SIG-M5 treated with dmso at 0.1 percent for 504 hours (cell line): ENCODE results near the gene PRPF40B.

Experiments
- DNase-seq: peaks from one replicate; lab custom pipeline; 2025; ENCODE audit not compliant: unreplicated experiment; lab: John Stamatoyannopoulos, UW

PRPF40B gene

DNA sequence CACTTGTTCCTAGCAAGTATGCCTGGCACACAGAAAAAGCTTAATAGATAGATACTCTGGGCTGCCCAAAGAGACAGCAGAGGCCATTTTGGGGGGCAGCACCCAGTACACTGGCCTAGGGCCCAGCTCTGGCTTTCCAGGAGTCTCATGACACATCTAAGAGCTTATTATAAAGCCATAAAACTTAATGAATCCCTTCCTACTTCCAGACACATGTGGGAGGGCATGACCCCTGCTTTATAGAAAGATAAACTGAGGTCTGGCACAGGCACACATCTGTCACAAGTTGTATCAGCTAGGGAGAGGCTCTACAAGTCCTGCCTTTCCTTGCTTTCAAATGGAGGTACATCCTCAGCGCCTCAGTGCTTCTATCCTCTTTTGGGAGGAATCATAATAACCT lies 56.7 kb downstream of the PRPF40B start:
- DNase-seq: no peak

DNA sequence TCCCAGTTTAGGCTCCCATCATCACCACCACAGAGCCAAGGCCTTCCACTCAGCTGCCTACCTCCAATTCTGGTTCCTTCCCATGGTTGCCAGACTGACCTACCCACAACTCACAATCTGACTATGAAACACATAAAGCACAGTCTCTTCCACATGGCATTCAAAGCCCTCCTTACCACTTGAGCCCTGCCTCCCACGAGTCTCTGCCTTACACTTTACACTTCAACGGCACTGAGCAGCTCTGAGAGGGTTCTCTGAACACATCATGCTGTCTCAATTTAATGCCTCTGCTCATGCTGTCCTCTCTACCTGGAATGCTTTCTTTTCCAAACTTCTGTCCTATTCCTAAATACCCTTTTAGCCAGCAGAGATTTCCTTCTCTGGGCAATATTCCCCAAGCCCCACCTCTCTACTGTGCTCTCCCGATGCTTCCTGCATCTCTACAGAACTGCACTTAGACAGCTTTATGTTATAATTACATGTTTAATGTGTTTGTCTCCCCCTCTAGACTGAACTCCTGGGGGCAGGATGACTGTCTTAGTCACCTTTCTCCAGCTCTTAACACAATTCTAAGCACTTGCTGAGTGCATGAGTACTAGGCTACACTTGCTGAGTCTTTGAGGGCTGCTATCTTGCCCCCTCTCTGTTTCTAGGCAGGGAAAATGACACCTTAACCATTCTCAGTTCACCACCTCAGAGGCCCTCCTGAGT lies 60.4 kb downstream of the PRPF40B start:
- no peak for DNase-seq

DNA sequence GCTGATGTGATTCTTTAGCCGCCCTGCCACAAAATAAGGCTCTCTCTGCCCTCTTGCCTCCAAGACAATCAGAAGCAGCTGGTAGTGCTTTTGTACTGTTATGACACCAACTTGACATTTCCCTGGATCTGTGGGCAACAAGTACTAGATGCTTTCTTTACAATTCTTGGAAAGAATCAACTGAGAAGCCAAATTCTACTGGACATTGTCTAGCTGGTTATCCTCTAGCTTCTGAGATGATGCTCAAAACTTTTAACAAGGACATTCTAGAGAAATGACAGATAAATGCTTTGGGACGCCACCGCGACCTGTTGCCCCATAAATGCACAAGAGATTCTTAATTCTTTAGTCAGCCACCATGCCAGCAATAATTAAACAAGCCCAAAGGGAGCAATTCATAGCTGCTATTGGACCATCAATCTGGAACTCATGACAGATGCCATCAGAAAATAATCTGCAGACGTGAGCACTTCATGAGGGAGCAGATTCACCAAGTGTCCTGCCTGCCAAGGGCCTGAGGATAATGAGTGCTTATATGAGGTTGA lies 61.0 kb downstream of the PRPF40B start:
- no peak for DNase-seq

DNA sequence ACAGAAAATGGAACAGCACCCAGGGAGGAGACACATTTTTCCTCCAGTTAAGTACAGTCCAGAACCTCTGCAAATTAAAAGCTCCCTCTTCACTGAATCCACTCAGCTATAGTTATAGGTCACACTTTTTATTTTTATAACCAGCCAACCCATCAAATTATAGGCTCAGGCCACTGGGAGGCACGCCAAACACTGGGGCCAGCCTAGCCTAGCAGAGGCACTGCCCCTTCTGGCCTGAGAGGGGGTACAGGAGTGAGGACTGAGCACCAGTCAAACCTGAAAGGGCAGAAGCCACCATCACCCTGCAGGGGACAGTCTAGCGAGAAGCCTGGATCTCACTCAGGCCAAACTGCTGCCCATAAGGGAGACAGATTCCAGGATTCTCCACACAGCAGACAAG lies 64.6 kb downstream of the PRPF40B start:
- no peak for DNase-seq

DNA sequence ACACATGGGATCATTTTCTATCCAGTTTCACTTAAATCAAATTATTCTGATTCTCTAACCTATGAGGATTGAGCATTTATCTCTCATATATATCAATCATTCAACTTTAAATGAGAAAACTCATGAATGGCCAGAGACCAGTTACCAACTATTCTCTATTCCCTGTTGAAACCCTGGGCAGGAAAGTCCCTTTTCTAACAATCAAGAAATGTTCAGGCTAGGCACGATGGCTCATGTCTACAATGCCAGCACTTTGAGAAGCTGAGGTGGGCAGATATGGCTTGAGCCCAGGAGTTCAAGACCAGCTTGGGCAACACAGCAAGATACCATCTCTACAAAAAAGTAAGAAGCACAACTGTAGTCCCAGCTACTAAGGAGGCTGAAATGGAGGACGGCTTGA lies 65.9 kb downstream of the PRPF40B start:
- no peak for DNase-seq

DNA sequence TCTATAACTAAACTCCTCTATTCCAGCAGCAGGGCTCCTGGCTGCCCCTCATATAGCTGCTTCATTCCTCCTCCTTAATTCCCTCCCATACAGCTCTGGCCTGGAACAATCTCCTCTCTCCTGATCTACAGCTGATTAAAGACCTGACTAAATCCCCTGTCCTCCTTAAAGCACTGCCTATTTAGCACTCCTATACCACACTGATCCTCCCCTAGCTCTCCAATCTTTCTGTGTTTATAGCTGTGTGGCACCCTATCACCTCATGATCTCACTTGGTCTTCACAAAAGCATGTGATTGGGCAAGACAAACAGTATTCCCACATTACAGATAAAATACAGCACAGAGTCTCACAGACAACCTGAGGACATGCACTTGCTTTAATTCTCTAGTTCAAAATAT lies 66.4 kb downstream of the PRPF40B start:
- DNase-seq: no peak

DNA sequence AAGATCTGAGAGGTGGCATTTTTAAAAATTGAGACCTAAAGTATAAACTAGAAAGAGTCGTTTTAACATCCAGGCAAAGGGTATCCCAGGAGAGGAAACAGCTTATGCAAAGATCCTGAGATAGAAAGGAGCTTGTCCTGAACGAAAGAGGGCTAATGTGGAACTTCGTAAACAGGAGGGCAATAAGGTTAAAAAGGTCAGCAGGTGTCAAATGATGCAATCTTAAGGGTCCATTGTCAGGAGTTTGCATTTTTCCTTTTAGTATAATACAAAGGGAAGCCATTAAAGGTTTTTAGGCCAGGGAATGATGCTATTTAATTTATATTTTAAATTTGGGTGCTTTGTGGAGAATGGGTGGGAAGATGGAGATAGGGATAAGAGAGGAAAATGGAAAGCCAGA lies 69.5 kb downstream of the PRPF40B start:
- no peak for DNase-seq

DNA sequence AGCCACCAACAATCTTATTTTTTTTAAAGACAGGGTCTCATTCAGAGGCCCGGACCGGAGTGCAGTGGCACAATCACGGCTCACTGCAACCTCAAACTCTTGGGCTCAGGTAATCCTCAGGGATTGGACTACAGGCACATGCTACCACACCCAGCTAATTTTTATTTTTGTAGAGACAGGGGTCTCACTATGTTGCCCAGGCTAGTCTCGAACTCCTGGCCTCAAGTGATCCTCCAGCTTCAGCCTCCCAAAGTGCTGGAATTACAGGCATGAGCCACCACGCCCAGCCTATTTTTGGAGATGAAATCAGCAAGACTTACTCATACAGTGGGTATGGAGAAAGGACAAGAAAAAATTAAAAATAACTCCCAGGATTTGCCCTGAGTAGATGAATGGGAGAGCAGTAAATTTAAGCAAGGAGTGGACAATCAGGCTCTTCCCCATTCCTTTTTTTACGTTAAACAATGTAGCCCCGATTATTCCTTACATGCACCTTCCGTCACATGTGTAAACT lies 70.6 kb downstream of the PRPF40B start:
- no peak for DNase-seq
